ENCODE results near the gene RIPK3. TPM values are rescaled to one million over a fixed set of nuclear protein-coding genes. Genes with fewer than 3 reads are reported as not detected.
A peak's percentile ranks its signal among the peaks of the same experiment; 100 is the strongest.

Gene RIPK3
- total and polyA plus RNA-seq, 9 donors: 0.61 to 3.2 (median 1.5) TPM

GRCh38 chr14:24379907-24380730 lies 40.3 kb upstream of the RIPK3 start:
- intact Hi-C loops (cut with DNase I): no loop called here
- 69 to 76% (median 73%) methylated on average over 15 of the region's 15 CpGs for WGBS, 3 donors
- H3K4me3 ChIP-seq: no peak overlapping the region
- no peaks in the 10 kb centered on the region for H3K36me3 ChIP-seq
- H3K9me3 ChIP-seq: no peaks in the 10 kb centered on the region
- H3K27me3 ChIP-seq: no peaks in the 10 kb centered on the region
- no peak overlapping the region for H3K27ac ChIP-seq
- no peak for DNase-seq
- TF ChIP-seq POLR2A (IDR thresholded peaks at IDR 0.05) (no peak), EP300 (IDR thresholded peaks at IDR 0.05) (no peak)
- TF ChIP-seq, protein P1, sequence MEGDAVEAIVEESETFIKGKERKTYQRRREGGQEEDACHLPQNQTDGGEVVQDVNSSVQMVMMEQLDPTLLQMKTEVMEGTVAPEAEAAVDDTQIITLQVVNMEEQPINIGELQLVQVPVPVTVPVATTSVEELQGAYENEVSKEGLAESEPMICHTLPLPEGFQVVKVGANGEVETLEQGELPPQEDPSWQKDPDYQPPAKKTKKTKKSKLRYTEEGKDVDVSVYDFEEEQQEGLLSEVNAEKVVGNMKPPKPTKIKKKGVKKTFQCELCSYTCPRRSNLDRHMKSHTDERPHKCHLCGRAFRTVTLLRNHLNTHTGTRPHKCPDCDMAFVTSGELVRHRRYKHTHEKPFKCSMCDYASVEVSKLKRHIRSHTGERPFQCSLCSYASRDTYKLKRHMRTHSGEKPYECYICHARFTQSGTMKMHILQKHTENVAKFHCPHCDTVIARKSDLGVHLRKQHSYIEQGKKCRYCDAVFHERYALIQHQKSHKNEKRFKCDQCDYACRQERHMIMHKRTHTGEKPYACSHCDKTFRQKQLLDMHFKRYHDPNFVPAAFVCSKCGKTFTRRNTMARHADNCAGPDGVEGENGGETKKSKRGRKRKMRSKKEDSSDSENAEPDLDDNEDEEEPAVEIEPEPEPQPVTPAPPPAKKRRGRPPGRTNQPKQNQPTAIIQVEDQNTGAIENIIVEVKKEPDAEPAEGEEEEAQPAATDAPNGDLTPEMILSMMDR (IDR thresholded peaks at IDR 0.05): no peak
- no peaks in the 10 kb centered on the region for H3K4me1 ChIP-seq (ENCODE audit: insufficient read depth)

GRCh38 chr14:24378981-24379906 lies 39.5 kb upstream of the RIPK3 start:
- H3K27me3 ChIP-seq: no peaks in the 10 kb centered on the region
- 59 to 70% (median 60%) methylated on average over 7 of the region's 7 CpGs for whole genome bisulfite sequencing, 3 donors
- intact Hi-C loops (cut with DNase I): no loop called here
- TF ChIP-seq POLR2A (IDR thresholded peaks at IDR 0.05) (no peak), EP300 (IDR thresholded peaks at IDR 0.05) (no peak)
- TF ChIP-seq, protein P1 (IDR thresholded peaks at IDR 0.05): no peak
- no peaks in the 10 kb centered on the region for H3K36me3 ChIP-seq
- H3K4me3 ChIP-seq: no peak overlapping the region
- DNase-seq: no peak
- H3K27ac ChIP-seq: no peak overlapping the region
- H3K4me1 ChIP-seq (ENCODE audit: insufficient read depth): no peaks in the 10 kb centered on the region
- no peaks in the 10 kb centered on the region for H3K9me3 ChIP-seq

DNA sequence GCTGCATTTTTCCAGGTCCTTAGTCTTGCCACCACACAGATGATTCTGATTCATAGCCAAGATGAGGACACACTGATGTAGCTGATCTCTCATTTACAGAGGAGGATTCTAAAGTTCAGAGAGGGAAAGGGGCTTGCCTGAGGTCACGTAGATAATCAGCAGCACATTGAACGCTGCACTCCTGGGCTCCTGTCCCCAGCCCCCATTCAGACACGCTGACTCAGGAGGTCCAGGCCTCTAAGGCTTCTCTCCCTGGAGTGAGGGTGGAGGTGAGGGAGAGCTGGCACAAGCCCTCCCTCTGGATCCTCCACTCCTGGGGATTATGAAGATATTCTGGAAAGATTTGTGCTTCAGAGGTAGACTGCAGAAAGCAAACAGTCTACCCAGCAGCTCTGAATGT lies 38.5 kb upstream of the RIPK3 start:
- H3K27ac ChIP-seq: no peak overlapping the region
- H3K27me3 ChIP-seq: no peaks in the 10 kb centered on the region
- 62 to 67% (median 62%) methylated on average over 3 of the region's 3 CpGs for WGBS, 3 donors
- DNase-seq: no peak
- H3K4me1 ChIP-seq (ENCODE audit: insufficient read depth): no peaks in the 10 kb centered on the region
- TF ChIP-seq EP300 (IDR thresholded peaks at IDR 0.05) (no peak), POLR2A (IDR thresholded peaks at IDR 0.05) (no peak)
- TF ChIP-seq, protein P1 (IDR thresholded peaks at IDR 0.05): no peak
- intact Hi-C loops (cut with DNase I): no loop called here
- no peaks in the 10 kb centered on the region for H3K36me3 ChIP-seq
- H3K4me3 ChIP-seq: no peak overlapping the region
- no peaks in the 10 kb centered on the region for H3K9me3 ChIP-seq

- peak in 1 of 5 donors; percentile 16 for DNase-seq
- 58 to 63% (median 59%) methylated on average over 2 of the region's 2 CpGs for WGBS, 3 donors
- Histone ChIP-seq H3K4me3 (no peak overlapping the region), H3K9me3 (no peaks in the 10 kb centered on the region), H3K36me3 (no peaks in the 10 kb centered on the region), H3K4me1 (ENCODE audit: insufficient read depth) (peaks cover under 1% of the 10 kb centered on the region), H3K27me3 (no peaks in the 10 kb centered on the region), H3K27ac (no peak overlapping the region)
- no peak for TF ChIP-seq POLR2A (IDR thresholded peaks at IDR 0.05)
- TF ChIP-seq EP300 (IDR thresholded peaks at IDR 0.05): no peak
- TF ChIP-seq, protein P1 (IDR thresholded peaks at IDR 0.05): no peak
- intact Hi-C loops (cut with DNase I): no loop called here
Observed at GRCh38 chr14:24377657-24378056, 37.9 kb upstream of the RIPK3 start.

All from ovary (tissue), 9 donors.